ENCODE results near the gene TIMM13.
"Not testable (repeated sequence)": the region's sequence is repeated elsewhere in the genome, so short reads cannot be mapped to it uniquely, and the experiment has no call there.

TIMM13 gene

GRCh38 chr19:2413159-2413558, 14.2 kb downstream of the TIMM13 start:
- no peak for DNase-seq

- DNase-seq: no peak
Measured at GRCh38 chr19:2412449-2412848, 14.9 kb downstream of the TIMM13 start.

GRCh38 chr19:2411709-2412108, 15.7 kb downstream of the TIMM13 start:
- DNase-seq: no peak

- no peak for DNase-seq
Measured at GRCh38 chr19:2410023-2410422, 17.4 kb downstream of the TIMM13 start.

GRCh38 chr19:2409352-2409912, 18.0 kb downstream of the TIMM13 start:
- no peak for DNase-seq

- DNase-seq: no peak
Measured at GRCh38 chr19:2408247-2408646, 19.1 kb downstream of the TIMM13 start.

GRCh38 chr19:2399582-2399981, 27.8 kb downstream of the TIMM13 start:
- DNase-seq: no peak

- no peak for DNase-seq
Measured at GRCh38 chr19:2398735-2399305, 28.6 kb downstream of the TIMM13 start.

GRCh38 chr19:2397173-2397572, 30.2 kb downstream of the TIMM13 start:
- DNase-seq: not testable (repeated sequence)

- DNase-seq: not testable (repeated sequence)
Measured at GRCh38 chr19:2395293-2395829, 32.0 kb downstream of the TIMM13 start.

- DNase-seq: no peak
Measured at GRCh38 chr19:2394442-2395292, 32.7 kb downstream of the TIMM13 start.

GRCh38 chr19:2394054-2394441, 33.3 kb downstream of the TIMM13 start:
- DNase-seq: no peak

GRCh38 chr19:2392899-2393298, 34.5 kb downstream of the TIMM13 start:
- DNase-seq: peak; percentile 34

GRCh38 chr19:2392366-2392765, 35.0 kb downstream of the TIMM13 start:
- DNase-seq: no peak

- DNase-seq: peak; percentile 43
Measured at GRCh38 chr19:2391118-2391725, 36.2 kb downstream of the TIMM13 start.

GRCh38 chr19:2389594-2389993, 37.8 kb downstream of the TIMM13 start:
- no peak for DNase-seq

- no peak for DNase-seq
Measured at GRCh38 chr19:2387367-2388288, 39.8 kb downstream of the TIMM13 start.

- DNase-seq: peak; percentile 13
Measured at GRCh38 chr19:2385053-2385721, 42.2 kb downstream of the TIMM13 start.

- DNase-seq: no peak
Measured at GRCh38 chr19:2382530-2383222, 44.7 kb downstream of the TIMM13 start.

GRCh38 chr19:2381148-2381820, 46.1 kb downstream of the TIMM13 start:
- DNase-seq: no peak

GRCh38 chr19:2380567-2380966, 46.8 kb downstream of the TIMM13 start:
- no peak for DNase-seq

All from activated CD4-positive, alpha-beta T cell treated with anti-CD3 and anti-CD28 coated beads for 48 hours (primary cell).